Ishikawa (cell line): ENCODE results near the gene C12orf76.

Experiments
- CEBPB ChIP-seq: IDR thresholded peaks from 2 replicates; pipeline ENCODE4 v1.6.1; 2012
- CREB1 ChIP-seq: IDR thresholded peaks from 2 replicates; pipeline ENCODE4 v1.6.1; 2012; ENCODE audit warnings: low read depth
- EP300 ChIP-seq: IDR thresholded peaks from 2 replicates; pipeline ENCODE4 v1.6.1; 2012; ENCODE audit warnings: borderline replicate concordance
- TAF1 ChIP-seq: IDR thresholded peaks from 2 replicates; pipeline ENCODE4 v1.6.1; 2012; ENCODE audit warnings: low read depth, mild to moderate bottlenecking
- YY1 ChIP-seq: IDR thresholded peaks from 2 replicates; pipeline ENCODE4 v1.6.1; 2012; ENCODE audit warnings: low read depth
- TF ChIP-seq, protein P1 (sequence below): IDR thresholded peaks from 2 replicates; pipeline ENCODE4 v1.6.1; 2012
- TF ChIP-seq, protein P2 (sequence below): IDR thresholded peaks from 2 replicates; pipeline ENCODE4 v1.6.1; 2012; ENCODE audit warnings: low read depth, mild to moderate bottlenecking
- TF ChIP-seq, protein P3 (sequence below): IDR thresholded peaks from 2 replicates; pipeline ENCODE4 v1.6.1; 2012

DNA sequence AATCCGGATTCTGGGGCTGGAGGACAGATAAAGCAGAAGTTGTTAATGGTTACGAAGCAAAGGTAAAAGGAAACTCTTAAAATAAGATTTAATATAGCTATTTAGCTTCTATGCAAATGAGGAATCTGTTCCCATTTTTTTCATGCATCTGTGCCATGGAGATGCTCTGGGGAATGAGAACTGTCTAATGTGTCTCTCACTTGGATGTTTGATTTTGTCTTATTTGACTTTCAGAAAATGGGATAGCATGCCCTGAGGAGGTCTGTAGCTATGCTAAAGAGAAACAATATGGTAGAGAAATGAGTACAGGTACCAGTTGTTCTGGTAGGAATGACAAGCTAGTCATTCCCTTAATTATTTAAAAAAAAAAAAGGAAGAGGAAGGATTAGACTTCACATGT lies 24.3 kb downstream of the C12orf76 start:
- TF ChIP-seq, protein P1, sequence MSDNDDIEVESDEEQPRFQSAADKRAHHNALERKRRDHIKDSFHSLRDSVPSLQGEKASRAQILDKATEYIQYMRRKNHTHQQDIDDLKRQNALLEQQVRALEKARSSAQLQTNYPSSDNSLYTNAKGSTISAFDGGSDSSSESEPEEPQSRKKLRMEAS = no peak
- TF ChIP-seq TAF1 (no peak), EP300 (no peak), CREB1 (no peak), CEBPB (no peak), YY1 (no peak)
- TF ChIP-seq, protein P2, sequence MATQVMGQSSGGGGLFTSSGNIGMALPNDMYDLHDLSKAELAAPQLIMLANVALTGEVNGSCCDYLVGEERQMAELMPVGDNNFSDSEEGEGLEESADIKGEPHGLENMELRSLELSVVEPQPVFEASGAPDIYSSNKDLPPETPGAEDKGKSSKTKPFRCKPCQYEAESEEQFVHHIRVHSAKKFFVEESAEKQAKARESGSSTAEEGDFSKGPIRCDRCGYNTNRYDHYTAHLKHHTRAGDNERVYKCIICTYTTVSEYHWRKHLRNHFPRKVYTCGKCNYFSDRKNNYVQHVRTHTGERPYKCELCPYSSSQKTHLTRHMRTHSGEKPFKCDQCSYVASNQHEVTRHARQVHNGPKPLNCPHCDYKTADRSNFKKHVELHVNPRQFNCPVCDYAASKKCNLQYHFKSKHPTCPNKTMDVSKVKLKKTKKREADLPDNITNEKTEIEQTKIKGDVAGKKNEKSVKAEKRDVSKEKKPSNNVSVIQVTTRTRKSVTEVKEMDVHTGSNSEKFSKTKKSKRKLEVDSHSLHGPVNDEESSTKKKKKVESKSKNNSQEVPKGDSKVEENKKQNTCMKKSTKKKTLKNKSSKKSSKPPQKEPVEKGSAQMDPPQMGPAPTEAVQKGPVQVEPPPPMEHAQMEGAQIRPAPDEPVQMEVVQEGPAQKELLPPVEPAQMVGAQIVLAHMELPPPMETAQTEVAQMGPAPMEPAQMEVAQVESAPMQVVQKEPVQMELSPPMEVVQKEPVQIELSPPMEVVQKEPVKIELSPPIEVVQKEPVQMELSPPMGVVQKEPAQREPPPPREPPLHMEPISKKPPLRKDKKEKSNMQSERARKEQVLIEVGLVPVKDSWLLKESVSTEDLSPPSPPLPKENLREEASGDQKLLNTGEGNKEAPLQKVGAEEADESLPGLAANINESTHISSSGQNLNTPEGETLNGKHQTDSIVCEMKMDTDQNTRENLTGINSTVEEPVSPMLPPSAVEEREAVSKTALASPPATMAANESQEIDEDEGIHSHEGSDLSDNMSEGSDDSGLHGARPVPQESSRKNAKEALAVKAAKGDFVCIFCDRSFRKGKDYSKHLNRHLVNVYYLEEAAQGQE = no peak
- TF ChIP-seq, protein P3, sequence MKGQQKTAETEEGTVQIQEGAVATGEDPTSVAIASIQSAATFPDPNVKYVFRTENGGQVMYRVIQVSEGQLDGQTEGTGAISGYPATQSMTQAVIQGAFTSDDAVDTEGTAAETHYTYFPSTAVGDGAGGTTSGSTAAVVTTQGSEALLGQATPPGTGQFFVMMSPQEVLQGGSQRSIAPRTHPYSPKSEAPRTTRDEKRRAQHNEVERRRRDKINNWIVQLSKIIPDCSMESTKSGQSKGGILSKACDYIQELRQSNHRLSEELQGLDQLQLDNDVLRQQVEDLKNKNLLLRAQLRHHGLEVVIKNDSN = no peak
